Left lung (tissue), 10 donors: Measurements from ENCODE around the gene EFCAB13. TPM values are rescaled to one million over a fixed set of nuclear protein-coding genes. Genes with fewer than 3 reads are reported as not detected.
"Not testable (repeated sequence)": the region's sequence is repeated elsewhere in the genome, so short reads cannot be mapped to it uniquely, and the experiment has no call there.

Source experiments
- ATAC-seq: fragments of 200-7000 bp; cut with Tn5 transposase; one replicate; pipeline ENCODE4 v1.9.1; 2020; ENCODE audit warnings: moderate library complexity
- DNase-seq, 4 donors: peaks; one replicate each; pipeline ENCODE4 v3.0.0-alpha.2; 2013 to 2020
- H3K27ac ChIP-seq, 2 donors: fragments of 200-600 bp; sonication (generic) in 1 of 2; one replicate each; pipeline versions ENCODE4 v1.5.0 to v1.8.0; 2020 to 2021
- H3K27me3 ChIP-seq, 2 donors: fragments of 200-600 bp; sonication (generic) in 1 of 2; one replicate each; pipeline versions ENCODE4 v1.5.0 to v1.8.0; 2020 to 2021
- H3K36me3 ChIP-seq, 2 donors: fragments of 200-600 bp; sonication (generic) in 1 of 2; one replicate each; pipeline versions ENCODE4 v1.5.0 to v1.8.0; 2020 to 2021
- H3K4me1 ChIP-seq, 2 donors: fragments of 200-600 bp; one replicate each; pipeline ENCODE4 v1.8.0; 2021
- H3K4me3 ChIP-seq, 2 donors: fragments of 200-600 bp; sonication (generic) in 1 of 2; one replicate each; pipeline versions ENCODE4 v1.5.0 to v1.8.0; 2020 to 2021; ENCODE audit warnings: mild to moderate bottlenecking in 1 of 2
- H3K9me3 ChIP-seq, 2 donors: fragments of 200-600 bp; sonication (generic) in 1 of 2; one replicate each; pipeline versions ENCODE4 v1.5.0 to v1.8.0; 2020 to 2021
- CTCF ChIP-seq, 2 donors: fragments of 200-600 bp; sonication (generic) in 1 of 2; IDR thresholded peaks; one replicate each; pipeline versions ENCODE4 v1.5.0 to v1.8.0; 2021; ENCODE audit warnings: antibody characterized with exemption in 2 of 2
- intact Hi-C, 2 donors: fragments of 100-400 bp; cut with DNase I; formaldehyde crosslinking; loops; one replicate each; pipeline versions ENCODE4 v1.11.2 to v1.14.2; 2022
- polyA plus RNA-seq, 6 donors: library from polyadenylated mRNA; unstranded; fragments of 120-200 nt; gene quantifications; one replicate each; pipeline ENCODE4 v1.2.1, GENCODE V29; 2013; ENCODE audit not compliant: insufficient read length in 6 of 6
- total RNA-seq, 2 donors: library from RNA; stranded (reverse); fragmentation: NEBNext Ultra II Directional; extraction: Animal tissue kit (Norgen Biotek cat#: 25700); gene quantifications; one replicate each; pipeline ENCODE4 v1.2.1, GENCODE V29; 2021
- donor health status: DM: no; HTN: yes; CAD: no.
- donor health status: DM: no; HTN: no; CAD: no.

The EFCAB13 gene
- total and polyA plus RNA-seq, 8 donors = 7.4 to 13.0 (median 10.0) TPM

- H3K4me3 ChIP-seq = no peak overlapping the region
- DNase-seq = no peak
- no peaks in the 10 kb centered on the region for H3K4me1 ChIP-seq
- TF ChIP-seq CTCF (IDR thresholded peaks at IDR 0.05) = no peak
- no peak overlapping the region for H3K27ac ChIP-seq
- H3K27me3 ChIP-seq = no peaks in the 10 kb centered on the region
- H3K36me3 ChIP-seq = no peaks in the 10 kb centered on the region
- no peaks in the 10 kb centered on the region for H3K9me3 ChIP-seq
- intact Hi-C loops = no loop called here
- no peak for ATAC-seq
Measured at GRCh38 chr17:47413872-47414271, 90.1 kb downstream of the EFCAB13 start.

GRCh38 chr17:47414612-47415011 is 90.9 kb downstream of the EFCAB13 start:
- TF ChIP-seq CTCF (IDR thresholded peaks at IDR 0.05) = no peak
- intact Hi-C loops = no loop called here
- DNase-seq (no peak), ATAC-seq (no peak)
- Histone ChIP-seq H3K4me1 (no peaks in the 10 kb centered on the region), H3K36me3 (no peaks in the 10 kb centered on the region), H3K27ac (no peak overlapping the region), H3K4me3 (no peak overlapping the region), H3K27me3 (no peaks in the 10 kb centered on the region), H3K9me3 (no peaks in the 10 kb centered on the region)

- Histone ChIP-seq H3K27ac (no peak overlapping the region), H3K9me3 (no peaks in the 10 kb centered on the region), H3K4me3 (peak overlapping the region; percentile 37 to 41), H3K27me3 (peaks cover 13 to 18% of the 10 kb centered on the region in 2 donors), H3K36me3 (no peaks in the 10 kb centered on the region), H3K4me1 (peaks cover 0 to 14% of the 10 kb centered on the region in 2 donors)
- intact Hi-C loops = no loop called here
- no peak for TF ChIP-seq CTCF (IDR thresholded peaks at IDR 0.05)
- ATAC-seq (peak; percentile 89), DNase-seq (peak in 3 of 4 donors; percentile 1 to 83 (median 10))
Measured at GRCh38 chr17:47423406-47424295, 99.9 kb downstream of the EFCAB13 start.

- not testable (repeated sequence) for ATAC-seq
Measured at GRCh38 chr17:47425233-47425632, 101.5 kb downstream of the EFCAB13 start.

GRCh38 chr17:47425887-47426635 is 102.3 kb downstream of the EFCAB13 start:
- peaks cover 0 to 14% of the 10 kb centered on the region in 2 donors for H3K4me1 ChIP-seq
- DNase-seq, H3K4me3 ChIP-seq, H3K9me3 ChIP-seq, intact Hi-C loops, H3K27ac ChIP-seq, ATAC-seq, H3K36me3 ChIP-seq: not testable (repeated sequence)
- H3K27me3 ChIP-seq = peaks cover 13 to 18% of the 10 kb centered on the region in 2 donors

More at GRCh38 chr17:47425233-47425632, 101.5 kb downstream of the EFCAB13 start:
- intact Hi-C loops, H3K9me3 ChIP-seq, H3K27ac ChIP-seq, H3K4me3 ChIP-seq, DNase-seq, H3K36me3 ChIP-seq: not testable (repeated sequence)
- peaks cover 0 to 14% of the 10 kb centered on the region in 2 donors for H3K4me1 ChIP-seq
- H3K27me3 ChIP-seq = peaks cover 13 to 18% of the 10 kb centered on the region in 2 donors

GRCh38 chr17:47427985-47428384 is 104.2 kb downstream of the EFCAB13 start:
- Histone ChIP-seq H3K4me1 (peaks cover 0 to 13% of the 10 kb centered on the region in 2 donors), H3K27me3 (peaks cover 9 to 14% of the 10 kb centered on the region in 2 donors), H3K27ac (no peak overlapping the region), H3K36me3 (no peaks in the 10 kb centered on the region), H3K4me3 (no peak overlapping the region), H3K9me3 (no peaks in the 10 kb centered on the region)
- DNase-seq (no peak), ATAC-seq (no peak)
- intact Hi-C loops = no loop called here
- TF ChIP-seq CTCF (IDR thresholded peaks at IDR 0.05) = no peak

- DNase-seq, ATAC-seq, H3K4me1 ChIP-seq, H3K27me3 ChIP-seq, intact Hi-C loops, H3K27ac ChIP-seq, H3K36me3 ChIP-seq, H3K4me3 ChIP-seq: not testable (repeated sequence)
- peaks cover 0 to 15% of the 10 kb centered on the region in 2 donors for H3K9me3 ChIP-seq
Measured at GRCh38 chr17:47432240-47432639, 108.5 kb downstream of the EFCAB13 start.
